GM19025 (cell line): ENCODE data around the gene MAP3K4.

ENCODE experiments used
- ATAC-seq: cut with Tn5 transposase; IDR thresholded peaks from one replicate; pipeline ENCODE4 v1.9.1; 2021; ENCODE audit warnings: mild to moderate bottlenecking, low read depth, moderate library complexity; ENCODE audit not compliant: unreplicated experiment

Gene MAP3K4

DNA sequence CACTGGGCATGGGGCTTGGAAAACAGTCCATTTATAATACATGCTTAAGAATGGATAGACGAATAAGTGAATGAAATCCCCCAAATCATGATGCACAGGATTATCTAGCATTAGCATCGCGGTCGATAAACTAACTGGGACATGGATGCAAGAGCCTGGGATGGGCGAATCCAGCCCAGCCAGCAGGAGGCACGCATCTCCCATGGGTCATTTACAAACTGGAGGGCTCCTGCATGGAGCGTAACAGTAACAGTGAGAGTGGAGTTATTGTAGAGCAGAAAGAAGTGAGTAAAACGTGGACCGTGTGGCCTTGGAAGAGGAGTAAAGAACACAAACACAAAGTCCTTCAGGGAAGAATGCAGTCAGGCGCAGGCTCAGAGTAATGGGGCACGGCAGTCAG lies 145.8 kb downstream of the MAP3K4 start:
- ATAC-seq: no peak

DNA sequence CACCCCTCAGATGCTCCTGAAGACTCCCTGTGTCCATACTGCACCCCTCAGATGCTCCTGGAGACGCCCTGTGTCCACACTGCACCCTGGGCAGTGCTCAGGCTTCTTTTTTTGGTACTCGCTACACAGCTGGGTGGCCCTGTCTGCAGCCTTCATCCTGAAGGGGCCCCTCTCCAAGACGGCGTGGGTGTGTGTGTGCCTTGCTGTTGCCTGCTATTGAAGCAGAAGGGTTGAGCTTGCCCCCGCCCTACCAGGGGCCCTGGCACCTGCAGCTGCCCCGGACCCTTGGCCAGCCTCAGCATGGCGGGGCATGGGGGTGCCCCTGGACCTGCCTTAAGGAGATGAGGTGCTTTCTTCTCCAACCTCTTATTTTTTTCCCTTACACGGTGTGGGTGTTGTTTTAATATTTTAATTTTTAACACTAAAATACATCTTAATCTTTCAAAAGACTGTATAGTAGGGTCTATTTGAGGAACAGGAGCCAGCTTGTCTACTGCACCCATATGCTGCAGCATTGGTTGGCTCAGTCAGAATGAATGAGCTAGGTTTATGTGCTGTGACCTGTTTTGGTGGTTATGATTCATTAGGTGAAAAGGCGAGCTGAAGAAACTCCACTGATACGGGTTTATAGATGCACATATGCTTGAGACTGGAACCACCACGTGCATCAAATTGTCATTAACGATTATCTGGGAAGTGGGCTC lies 146.4 kb downstream of the MAP3K4 start:
- no peak for ATAC-seq

DNA sequence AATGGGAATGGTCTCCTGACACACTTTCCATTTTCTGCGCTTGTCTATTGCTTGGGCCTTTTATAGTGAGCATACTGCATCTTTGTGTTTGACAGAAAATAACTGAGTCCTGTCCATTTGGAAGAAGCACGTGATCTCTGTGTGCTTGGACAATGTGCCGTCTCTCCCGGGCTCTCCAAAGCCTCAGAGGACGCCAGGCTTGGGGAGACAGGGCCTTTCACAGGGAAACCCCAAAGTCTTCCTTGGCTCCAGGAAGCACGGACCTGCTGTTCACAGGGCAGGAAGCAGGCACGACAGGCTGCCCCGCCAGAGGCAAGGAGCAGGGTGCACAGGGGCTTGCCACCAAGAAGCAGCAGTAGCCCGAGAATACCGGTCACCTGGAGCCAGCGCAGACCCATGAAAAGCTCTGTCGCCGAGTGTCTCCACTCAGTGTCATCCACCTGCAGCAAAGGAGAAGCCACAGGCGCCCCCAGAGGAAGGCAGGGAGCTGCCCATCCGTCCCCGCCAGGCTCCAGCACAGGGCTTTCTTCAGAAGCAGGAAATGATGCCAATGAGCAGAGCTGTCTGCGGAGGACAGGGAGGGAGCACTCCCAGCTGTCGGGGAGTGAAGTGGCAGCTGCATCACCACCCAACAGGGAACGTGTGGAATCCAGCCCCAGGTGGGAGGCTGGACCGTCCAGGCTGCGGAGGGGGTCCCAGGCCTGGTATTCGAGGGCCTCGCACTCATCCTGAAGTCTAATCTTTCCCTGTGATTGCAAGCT lies 147.2 kb downstream of the MAP3K4 start:
- no peak for ATAC-seq

DNA sequence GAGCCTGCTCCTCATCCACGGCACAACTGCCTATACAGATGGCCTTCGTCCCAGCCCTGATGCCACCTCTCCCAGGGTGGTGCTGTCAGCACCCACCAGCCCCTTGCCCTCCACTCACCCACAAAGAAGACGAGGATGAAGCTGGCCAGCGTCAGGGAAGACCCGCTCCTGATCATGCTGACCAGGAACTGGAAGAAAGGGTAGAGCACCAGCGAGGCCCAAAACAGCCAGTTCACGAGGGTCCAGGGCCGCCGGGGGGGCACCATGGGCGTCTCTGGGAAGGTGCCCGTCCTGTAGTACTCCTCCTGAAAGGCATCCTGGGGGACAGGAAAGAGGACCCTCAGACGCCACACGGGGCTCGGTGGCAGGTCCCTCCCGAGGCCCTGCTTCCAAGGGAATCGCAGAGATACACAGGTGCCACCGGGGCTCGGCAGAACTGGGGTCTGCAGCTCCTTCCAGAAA lies 147.8 kb downstream of the MAP3K4 start:
- no peak for ATAC-seq

DNA sequence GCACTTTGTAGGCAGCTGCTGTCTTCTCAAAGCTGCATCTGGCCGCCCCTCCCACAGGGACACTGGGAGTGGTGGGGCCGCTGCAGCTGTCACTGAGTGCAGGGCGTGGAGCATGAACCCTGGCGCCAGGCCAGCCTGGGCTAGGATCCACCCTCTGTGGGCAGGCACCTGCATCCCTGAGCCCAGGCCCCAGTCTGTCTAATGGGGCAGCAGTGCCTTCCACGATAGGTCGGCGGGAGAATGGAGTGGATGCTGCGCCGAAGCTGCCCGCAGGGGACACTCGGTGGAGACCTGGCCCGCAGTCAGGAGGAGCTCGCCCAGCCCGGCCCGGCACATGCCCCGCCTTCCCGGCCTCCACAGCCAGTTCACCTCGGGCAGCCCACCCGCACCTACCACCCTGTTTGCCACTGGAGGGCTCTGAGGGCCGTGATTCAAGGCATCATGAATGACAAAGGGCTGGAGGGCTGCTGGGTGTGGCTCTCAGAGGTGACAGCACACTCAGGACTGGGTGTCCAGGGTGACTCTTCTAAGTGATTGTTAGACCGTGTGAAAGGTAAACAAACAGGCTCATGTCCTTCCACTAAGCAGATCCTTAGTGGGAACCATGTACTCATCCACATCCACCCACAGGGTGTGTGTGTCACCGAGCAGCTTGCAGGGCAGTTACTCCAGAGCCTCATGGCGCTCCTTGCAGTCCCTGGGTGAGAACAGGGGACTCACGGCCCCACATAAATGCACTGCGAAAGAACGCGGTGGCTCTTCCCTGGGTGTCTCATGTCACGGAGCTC lies 148.4 kb downstream of the MAP3K4 start:
- ATAC-seq: no peak

DNA sequence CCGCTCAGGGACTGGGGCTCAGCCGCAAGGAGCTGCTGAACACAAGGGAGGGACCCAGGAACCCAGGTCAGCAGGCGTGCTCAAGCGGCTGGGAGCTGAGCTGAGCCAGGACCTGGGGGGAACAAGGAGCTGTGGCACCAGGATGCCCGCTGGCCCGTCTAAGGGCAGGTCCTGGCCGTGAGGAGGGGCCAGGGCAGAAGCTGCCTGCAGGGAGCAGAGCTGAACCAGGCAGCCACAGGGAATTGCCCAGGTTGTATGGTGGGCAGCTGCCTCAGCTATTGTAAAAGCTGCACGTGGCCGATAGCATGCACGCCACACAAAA lies 148.9 kb downstream of the MAP3K4 start:
- no peak for ATAC-seq

DNA sequence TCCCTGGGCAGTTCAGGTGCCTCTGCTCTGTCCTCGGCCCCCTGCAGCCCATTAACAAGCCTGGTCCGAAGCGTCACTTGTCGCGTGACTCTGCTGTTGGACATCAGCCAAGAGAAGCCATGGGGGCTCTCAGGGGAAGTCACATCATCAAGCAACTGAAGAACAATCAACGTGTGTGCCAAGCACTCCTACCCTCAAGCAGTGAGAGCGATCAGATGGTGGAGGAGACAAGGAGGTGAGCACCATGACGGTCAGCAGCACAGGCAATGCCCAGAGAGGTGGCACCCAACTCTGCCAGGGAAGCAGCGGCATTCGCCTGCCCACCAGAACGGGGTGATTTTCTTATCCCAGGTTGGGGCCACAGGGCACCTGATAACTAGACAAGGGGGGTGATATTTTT lies 149.6 kb downstream of the MAP3K4 start:
- ATAC-seq: no peak

DNA sequence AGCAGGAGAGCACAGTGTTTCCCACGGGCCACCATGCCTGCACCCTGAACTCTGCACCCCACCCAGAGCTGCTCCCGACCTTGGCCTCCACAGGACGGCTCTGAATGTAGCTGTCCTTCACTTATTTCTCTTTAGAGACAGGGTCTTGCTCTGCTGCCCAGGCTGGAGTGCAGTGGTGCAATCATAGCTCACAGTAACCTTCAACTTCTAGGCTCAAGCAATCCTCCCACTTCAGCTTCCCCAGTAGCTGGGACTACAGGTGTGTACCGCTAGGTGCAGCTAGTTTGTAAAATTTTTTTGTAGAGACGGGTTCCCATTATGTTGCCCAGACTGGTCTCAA lies 151.4 kb downstream of the MAP3K4 start:
- no peak for ATAC-seq

DNA sequence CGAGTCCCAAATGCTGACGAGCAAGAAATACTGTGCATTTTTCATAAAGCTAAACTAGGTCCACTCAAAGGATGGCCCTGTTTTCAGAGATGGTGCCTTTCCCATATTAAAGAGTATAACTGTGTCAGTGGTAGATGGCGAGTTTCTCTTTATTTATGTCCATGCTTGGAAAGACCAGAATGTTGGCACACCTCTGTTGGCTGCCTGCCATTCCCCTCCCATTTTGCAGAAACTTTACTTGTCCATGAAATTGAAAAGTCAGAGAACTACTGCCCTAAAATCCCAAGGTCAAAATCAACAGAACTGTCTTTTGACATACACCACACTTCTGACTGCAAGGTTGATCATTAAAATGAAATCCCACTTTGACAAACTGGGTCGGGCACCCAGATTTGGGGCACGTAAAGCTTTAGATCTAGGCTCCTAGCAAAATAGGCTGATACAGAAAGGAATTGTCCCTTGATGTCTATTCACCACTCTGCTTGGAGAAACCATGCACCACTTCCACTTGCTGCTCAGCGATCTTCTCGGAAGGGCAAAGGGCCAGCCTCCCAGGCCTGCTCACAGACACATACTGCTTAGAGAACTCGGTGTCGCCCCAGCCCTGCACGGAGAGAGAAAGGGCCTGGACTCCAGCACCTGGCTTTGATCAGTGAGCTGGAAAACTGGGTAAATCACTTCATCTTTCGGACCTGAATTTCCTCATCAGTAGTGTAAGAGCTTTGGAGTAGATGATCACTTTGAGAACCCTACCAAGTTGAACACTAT lies 152.3 kb downstream of the MAP3K4 start:
- no peak for ATAC-seq

DNA sequence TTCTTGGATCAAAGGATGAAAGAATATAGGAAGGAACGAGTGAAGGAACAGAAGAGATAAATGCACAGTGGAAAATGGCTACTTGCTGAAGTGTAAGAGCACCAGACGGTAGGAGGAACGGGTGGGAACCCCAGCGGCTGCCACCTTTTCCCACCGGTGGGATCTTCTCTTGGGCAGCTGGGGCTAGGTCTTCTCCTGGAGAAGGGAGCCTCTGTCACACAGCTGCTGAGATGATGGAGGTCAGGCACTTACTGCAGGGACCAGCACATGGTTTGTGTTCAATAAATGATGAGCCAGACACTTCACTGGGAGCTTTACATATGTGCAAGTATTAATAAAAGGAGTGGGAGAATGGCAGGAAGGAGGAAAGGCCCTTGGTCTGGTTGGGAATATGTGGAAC lies 158.6 kb downstream of the MAP3K4 start:
- no peak for ATAC-seq

DNA sequence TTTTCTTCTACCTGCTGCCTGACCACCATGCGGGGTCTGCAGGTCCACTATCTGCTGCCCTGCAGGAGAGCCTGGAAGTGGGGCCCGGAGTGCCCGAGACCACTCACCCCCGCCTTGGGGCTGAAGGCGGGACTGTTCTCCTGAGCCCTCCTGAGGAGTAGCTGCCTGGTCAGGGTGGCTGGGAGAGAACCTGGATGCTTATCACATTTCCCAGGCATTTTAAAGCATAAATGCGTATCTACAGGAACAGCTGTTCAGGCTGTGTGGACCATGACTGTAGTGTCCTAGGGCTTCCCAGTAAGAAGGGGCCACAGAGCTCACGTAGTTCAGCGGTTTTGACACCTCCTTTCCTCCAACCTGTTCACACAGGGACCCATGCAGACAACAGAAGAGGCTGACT lies 159.0 kb downstream of the MAP3K4 start:
- ATAC-seq: no peak

DNA sequence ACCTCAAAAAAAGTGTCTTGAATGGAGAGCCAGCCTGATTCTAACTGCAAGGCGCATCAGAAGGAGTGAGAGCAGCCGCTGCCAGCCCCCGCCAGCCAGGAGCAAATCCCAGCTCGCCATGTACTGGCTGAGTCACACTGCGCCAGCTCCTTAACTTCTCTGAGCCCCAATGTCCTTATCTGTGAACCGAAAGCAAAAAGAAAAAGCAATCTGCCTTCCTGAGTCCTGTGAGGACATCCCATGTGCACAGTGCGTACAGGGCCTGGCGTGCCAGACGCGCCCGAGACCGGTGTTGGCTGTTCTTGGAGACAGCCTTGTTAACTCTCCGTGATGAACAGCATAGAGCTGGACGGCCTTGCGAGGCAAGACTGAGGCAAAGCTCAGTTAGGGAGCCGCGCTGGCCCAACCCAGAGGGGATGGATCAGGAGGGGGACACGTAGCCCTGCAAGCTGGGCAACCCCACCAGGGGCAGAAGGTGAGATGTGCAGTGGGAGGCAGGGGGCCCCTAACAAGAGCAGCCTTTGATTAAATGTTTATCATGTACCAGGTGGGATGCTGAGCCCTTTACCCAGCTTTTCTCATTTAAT lies 159.6 kb downstream of the MAP3K4 start:
- no peak for ATAC-seq

DNA sequence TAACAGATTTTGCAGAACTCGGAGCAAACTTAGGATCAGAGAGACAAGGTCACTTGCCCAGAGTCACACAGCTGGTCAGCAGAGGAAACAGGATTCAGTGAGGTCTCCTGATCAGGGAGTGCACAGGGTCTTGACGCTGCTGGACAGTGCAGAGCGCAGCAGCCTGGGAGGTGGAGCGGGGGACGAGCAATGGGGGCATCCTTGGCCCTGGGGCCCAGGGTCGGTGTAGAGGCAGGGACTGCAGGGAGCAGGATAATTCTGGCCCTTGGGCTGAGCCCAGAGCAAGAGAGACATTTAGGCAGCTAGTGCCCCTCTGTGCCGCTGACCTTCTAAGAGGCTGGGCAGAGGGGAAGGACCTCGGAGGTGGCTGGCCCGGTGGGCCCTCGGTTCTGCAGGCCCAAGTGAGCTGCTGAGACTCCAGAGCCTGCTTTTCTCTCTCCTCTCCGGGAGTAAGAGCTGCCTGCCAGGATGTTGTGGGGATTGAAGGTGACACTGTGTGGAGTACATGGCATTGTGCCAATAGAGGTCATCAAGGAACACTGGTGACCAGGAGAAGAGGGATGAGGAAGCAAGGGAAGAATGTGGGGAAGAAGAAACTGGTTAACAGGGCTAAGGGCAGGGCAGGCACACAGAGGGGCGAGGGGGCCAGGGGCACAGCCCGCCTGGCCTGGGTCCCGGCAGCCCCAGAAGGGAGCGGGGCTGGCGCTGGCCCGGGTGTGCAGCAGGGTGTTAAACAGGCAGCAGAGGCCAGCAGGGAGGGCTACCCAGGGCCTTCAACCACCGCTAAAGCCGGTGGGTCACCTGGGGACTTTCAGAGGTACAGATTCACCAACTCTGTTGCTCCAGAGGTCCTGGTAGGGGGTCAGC lies 160.3 kb downstream of the MAP3K4 start:
- ATAC-seq: no peak

DNA sequence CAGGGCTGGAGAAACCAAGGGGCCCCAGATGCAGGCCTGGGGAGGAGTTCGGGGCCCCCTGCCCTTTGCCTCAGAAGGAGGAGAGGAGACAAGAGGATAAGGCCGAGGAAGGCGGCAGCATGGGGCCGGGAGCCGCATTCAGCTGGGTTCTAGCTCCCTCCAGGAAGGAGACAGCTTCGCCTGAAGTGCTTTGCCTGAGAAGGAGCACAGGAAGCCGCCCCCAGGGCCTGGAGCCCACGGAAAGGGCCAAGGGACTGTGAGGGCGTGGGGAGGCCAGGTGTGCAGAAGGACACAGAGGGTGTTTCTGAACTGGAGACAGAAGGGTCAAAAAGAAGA lies 160.9 kb downstream of the MAP3K4 start:
- ATAC-seq: no peak

DNA sequence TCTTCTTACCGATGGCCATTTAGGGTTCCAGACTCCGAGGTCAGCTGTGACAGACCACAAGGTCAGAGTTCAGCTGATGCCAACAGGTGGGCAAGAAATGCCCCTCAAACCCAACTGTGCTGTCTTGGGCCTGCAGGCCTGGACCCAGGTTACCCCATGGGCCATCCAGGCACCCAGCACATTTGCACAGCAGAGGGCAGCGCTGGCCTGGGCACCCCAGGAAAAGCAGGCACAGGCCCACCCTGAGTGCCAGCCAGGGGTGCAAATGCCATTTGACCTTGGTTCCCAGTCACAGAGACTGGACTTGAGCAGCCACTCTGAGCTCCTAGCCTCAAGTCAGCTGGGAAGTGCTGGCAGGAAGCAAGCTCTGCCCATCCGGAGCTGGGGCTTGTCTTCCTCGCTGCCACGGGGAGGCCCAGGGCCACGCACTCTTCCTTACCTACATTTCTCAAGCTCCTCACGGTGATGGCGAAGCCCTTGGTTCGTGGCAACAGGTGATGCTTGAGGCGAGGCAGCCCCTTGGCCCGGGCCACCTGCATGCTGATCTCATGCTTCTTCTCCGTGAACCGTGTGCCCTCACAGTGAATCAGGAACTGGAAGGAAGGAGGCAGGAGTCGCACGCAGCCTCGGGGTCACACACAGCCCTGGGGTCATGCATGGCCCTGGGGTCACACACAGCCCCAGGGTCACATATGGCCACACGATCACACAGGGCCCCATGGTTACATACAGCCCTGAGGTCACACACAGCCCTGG lies 161.5 kb downstream of the MAP3K4 start:
- ATAC-seq: no peak

DNA sequence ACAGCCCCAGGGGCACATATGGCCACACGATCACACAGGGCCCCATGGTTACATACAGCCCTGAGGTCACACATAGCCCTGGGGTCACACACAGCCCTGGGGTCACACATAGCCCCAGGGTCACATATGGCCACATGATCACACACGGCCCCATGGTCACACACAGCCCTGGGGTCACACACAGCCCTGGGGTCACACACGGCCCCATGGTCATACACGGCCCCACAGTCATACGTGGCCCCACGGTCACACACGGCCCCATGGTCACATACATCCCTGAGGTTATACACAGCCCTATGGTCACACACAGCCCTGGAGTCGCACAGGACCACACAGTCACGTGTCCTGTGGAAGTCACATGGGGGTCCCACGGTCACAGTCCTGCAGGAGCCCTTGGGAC lies 162.2 kb downstream of the MAP3K4 start:
- no peak for ATAC-seq

DNA sequence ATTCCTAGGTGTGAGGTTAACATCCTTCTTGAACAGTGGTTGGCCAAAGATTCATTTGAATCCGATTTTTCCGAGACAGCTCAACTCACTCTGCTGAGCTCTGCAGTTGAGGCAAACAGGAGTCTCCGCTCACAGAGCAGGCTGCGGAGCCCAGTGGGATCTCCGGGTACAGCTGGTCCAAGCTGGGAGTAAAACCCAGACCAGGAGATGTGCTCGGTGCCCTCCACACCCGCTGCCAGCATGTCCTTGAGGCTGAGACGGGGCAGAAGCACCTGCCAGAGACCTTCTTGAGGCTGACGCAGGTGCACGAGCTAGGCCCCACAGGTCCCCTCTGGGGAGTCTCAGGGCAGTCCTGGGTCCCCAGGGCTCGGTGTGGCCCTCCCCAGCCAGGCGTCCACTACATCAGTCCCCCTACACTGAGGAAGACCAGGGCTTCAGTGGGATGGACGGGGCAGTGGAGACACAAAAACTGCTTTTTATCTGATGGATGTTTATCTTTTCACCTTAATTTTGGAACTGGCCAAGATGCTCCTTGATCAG lies 163.3 kb downstream of the MAP3K4 start:
- ATAC-seq: no peak

DNA sequence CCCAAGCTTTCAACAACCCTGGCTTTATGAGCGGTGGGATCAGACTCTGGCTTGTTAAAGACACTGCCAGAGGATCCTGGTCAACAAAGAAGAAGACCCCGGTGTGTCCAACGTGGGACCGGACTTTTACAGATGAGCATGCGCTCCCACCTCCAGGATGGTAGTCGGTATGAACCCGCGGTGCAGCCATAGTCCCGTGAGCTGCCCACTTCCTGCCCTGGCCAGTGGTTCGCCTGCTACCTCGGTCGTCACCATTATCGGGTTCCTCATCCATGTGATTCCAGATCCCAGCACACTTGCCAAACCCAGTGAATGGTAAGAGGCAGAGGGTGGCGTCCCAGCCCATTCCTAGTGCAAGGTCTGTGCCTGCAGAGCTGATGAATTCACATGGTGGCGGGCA lies 169.6 kb downstream of the MAP3K4 start:
- no peak for ATAC-seq
